Measurements from ENCODE around the gene CRIM1. TPM values are rescaled to one million over a fixed set of nuclear protein-coding genes. Genes with fewer than 3 reads are reported as not detected.

CRIM1 gene
- total RNA-seq, 1 experiment from 2014 or later: 27.6 TPM

GRCh38 chr2:36538335-36538734 is 182.8 kb downstream of the CRIM1 start:
- no peak overlapping the region for H3T11ph ChIP-seq (ENCODE audit: low read length)
- H3K4me1 ChIP-seq (ENCODE audit: insufficient read depth, low read length): no peaks in the 10 kb centered on the region
- H3K4me1 Mint-ChIP-seq: no peaks in the 10 kb centered on the region
- no peak for DNase-seq
- H3K4me3 Mint-ChIP-seq: no peak overlapping the region
- H3K27ac Mint-ChIP-seq: no peak overlapping the region
- no peak overlapping the region for H3K27ac ChIP-seq (ENCODE audit: insufficient read length, low read depth, low read length)
- no peak overlapping the region for H2AFZ ChIP-seq (ENCODE audit: low read length)
- no peaks in the 10 kb centered on the region for H3K23me2 ChIP-seq (ENCODE audit: insufficient read length, low read depth, low read length, poor library complexity, severe bottlenecking)
- no peak overlapping the region for H2AK5ac ChIP-seq (ENCODE audit: insufficient read length, low read length)
- no peak overlapping the region for H3K23ac ChIP-seq (ENCODE audit: insufficient read length, low read depth, low read length)
- H3K79me2 ChIP-seq (ENCODE audit: insufficient read depth, low read length): no peaks in the 10 kb centered on the region
- no peak overlapping the region for H4K91ac ChIP-seq (ENCODE audit: insufficient read length, low read depth, low read length)
- WGBS (ENCODE audit: extremely low coverage, insufficient read length, low lambda C conversion rate): no CpG with 5 or more reads among the region's 5 CpGs
- H2BK5ac ChIP-seq (ENCODE audit: insufficient read length, low read length): no peak overlapping the region
- H3K18ac ChIP-seq (ENCODE audit: insufficient read length, low read depth, low read length): no peak overlapping the region
- H2BK12ac ChIP-seq (ENCODE audit: insufficient read length, low read depth, low read length): no peak overlapping the region
- H2BK15ac ChIP-seq (ENCODE audit: low read depth, low read length): no peak overlapping the region
- H3K4me2 ChIP-seq (ENCODE audit: insufficient read depth, insufficient read length, low read length): no peak overlapping the region
- H3K56ac ChIP-seq (ENCODE audit: insufficient read length, low read depth, low read length): no peak overlapping the region
- H3K79me1 ChIP-seq (ENCODE audit: insufficient read depth, low read depth, low read length, poor library complexity, severe bottlenecking): no peaks in the 10 kb centered on the region
- H3K36me3 Mint-ChIP-seq (ENCODE audit: insufficient read depth in 1 of 3, low read depth in 3 of 3): peaks cover 8 to 33% (median 12%) of the 10 kb centered on the region in 3 experiments; a peak in 6 of 7 replicates
- no peak overlapping the region for H3K9ac ChIP-seq (ENCODE audit: extremely low read depth, insufficient read length, low read length)
- H3K4ac ChIP-seq (ENCODE audit: low read depth, low read length): no peak overlapping the region
- H3K27me3 Mint-ChIP-seq (ENCODE audit: low read depth): no peaks in the 10 kb centered on the region
- no peaks in the 10 kb centered on the region for H3K9me3 Mint-ChIP-seq
- H4K5ac ChIP-seq (ENCODE audit: insufficient read length, low read depth, low read length): no peak overlapping the region
- H3K9me3 ChIP-seq (ENCODE audit: control insufficient read depth, low read depth, low read length): no peaks in the 10 kb centered on the region
- H2BK120ac ChIP-seq (ENCODE audit: low read depth, low read length, poor library complexity, severe bottlenecking): no peak overlapping the region
- no peaks in the 10 kb centered on the region for H3K27me3 ChIP-seq (ENCODE audit: insufficient read depth, low read length)
- no peak overlapping the region for H2BK20ac ChIP-seq (ENCODE audit: low read depth, low read length, poor library complexity, severe bottlenecking)
- H4K20me1 ChIP-seq (ENCODE audit: control insufficient read depth, insufficient read depth, insufficient read length): no peaks in the 10 kb centered on the region
- no peak for TF ChIP-seq CTCF (conservative IDR thresholded peaks at IDR 0.05)
- H4K8ac ChIP-seq (replicated peaks; ENCODE audit: insufficient read length, low read depth, low read length): no peak overlapping the region
- H3K14ac ChIP-seq (ENCODE audit: insufficient read depth, low read length): no peak overlapping the region
